Lower lobe of right lung (tissue), 2 donors: ENCODE data around the gene DPF3. TPM values are rescaled to one million over a fixed set of nuclear protein-coding genes. Genes with fewer than 3 reads are reported as not detected.

Experiments used
- ATAC-seq, 2 donors: fragments of 200-7000 bp; cut with Tn5 transposase; one replicate each; pipeline ENCODE4 v1.9.1; 2020 to 2022; ENCODE audit warnings: mild to moderate bottlenecking in 2 of 2, moderate library complexity in 2 of 2
- DNase-seq: peaks from one replicate; pipeline ENCODE4 v3.0.0-alpha.2; 2020
- H3K27ac ChIP-seq: fragments of 200-600 bp; one replicate; pipeline ENCODE4 v1.8.0; 2022
- H3K27me3 ChIP-seq: fragments of 200-600 bp; one replicate; pipeline ENCODE4 v1.8.0; 2022; ENCODE audit warnings: low read depth
- H3K36me3 ChIP-seq: fragments of 200-600 bp; one replicate; pipeline ENCODE4 v1.8.0; 2022; ENCODE audit warnings: mild to moderate bottlenecking
- H3K4me1 ChIP-seq: fragments of 200-600 bp; one replicate; pipeline ENCODE4 v1.8.0; 2022
- H3K4me3 ChIP-seq: fragments of 200-600 bp; one replicate; pipeline ENCODE4 v1.8.0; 2022; ENCODE audit warnings: mild to moderate bottlenecking
- H3K9me3 ChIP-seq: fragments of 200-600 bp; one replicate; pipeline ENCODE4 v1.8.0; 2022
- intact Hi-C: fragments of 100-400 bp; cut with DNase I; formaldehyde crosslinking; loops from one replicate; pipeline ENCODE4 v1.11.0; 2022
- total RNA-seq: library from RNA; stranded (reverse); fragmentation: NEBNext Ultra II Directional; extraction: Animal tissue kit (Norgen Biotek cat#: 25700); gene quantifications from one replicate; pipeline ENCODE4 v1.2.1, GENCODE V29; 2021
- TF ChIP-seq, protein P1 (sequence below): fragments of 200-600 bp; IDR thresholded peaks from one replicate; pipeline ENCODE4 v1.8.0; 2022; ENCODE audit warnings: antibody characterized with exemption, mild to moderate bottlenecking
- donor health status: DM: no; HTN: yes; CAD: no; lungs with severe emphysema.

The DPF3 gene
- total RNA-seq, 1 donor from 2014 or later = 0.59 TPM

DNA sequence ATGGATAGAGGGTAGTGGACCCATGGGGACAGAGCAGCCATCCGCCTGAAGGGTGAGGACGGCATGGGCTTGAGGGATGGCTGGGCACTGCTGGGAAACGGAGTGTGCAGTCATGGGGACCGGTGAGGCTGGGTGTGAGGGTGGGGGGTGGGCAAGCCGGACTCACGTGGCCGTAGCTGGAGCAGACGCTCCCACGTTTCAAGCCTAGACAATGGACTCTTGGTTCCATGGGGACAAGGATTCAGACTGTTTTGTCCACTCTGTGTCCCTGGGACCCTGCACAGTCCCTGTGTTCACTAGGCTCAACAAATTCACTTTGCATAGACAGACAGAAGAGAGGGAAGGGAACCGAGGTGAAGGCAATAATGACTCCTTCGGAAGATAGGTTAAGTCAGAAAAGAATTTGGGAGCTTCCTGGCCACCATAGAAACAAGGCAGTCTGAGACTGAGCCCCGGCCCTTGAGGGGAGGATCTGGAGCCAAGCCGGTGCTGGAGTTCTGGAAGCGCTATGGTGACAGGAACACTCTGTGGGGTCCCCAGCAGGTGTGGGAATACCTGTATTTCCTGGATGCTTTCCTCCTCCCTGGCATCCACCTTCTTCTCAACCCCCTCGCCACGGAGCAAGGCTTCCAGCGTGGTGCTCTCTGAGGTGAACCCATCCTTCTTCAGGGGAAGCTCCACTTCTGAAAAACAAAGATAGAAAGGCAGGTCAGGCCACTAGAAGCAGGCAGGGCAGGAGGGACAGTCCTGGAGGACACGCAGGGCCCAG lies 162.5 kb downstream of the DPF3 start:
- H3K4me3 ChIP-seq = no peak overlapping the region
- intact Hi-C loops = no loop called here
- H3K36me3 ChIP-seq = no peaks in the 10 kb centered on the region
- TF ChIP-seq, protein P1, sequence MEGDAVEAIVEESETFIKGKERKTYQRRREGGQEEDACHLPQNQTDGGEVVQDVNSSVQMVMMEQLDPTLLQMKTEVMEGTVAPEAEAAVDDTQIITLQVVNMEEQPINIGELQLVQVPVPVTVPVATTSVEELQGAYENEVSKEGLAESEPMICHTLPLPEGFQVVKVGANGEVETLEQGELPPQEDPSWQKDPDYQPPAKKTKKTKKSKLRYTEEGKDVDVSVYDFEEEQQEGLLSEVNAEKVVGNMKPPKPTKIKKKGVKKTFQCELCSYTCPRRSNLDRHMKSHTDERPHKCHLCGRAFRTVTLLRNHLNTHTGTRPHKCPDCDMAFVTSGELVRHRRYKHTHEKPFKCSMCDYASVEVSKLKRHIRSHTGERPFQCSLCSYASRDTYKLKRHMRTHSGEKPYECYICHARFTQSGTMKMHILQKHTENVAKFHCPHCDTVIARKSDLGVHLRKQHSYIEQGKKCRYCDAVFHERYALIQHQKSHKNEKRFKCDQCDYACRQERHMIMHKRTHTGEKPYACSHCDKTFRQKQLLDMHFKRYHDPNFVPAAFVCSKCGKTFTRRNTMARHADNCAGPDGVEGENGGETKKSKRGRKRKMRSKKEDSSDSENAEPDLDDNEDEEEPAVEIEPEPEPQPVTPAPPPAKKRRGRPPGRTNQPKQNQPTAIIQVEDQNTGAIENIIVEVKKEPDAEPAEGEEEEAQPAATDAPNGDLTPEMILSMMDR = no peak
- H3K9me3 ChIP-seq = no peaks in the 10 kb centered on the region
- peak in 1 of 2 donors; percentile 24 for ATAC-seq
- H3K27me3 ChIP-seq = no peaks in the 10 kb centered on the region
- H3K27ac ChIP-seq = no peak overlapping the region
- DNase-seq = no peak
- H3K4me1 ChIP-seq = no peaks in the 10 kb centered on the region

DNA sequence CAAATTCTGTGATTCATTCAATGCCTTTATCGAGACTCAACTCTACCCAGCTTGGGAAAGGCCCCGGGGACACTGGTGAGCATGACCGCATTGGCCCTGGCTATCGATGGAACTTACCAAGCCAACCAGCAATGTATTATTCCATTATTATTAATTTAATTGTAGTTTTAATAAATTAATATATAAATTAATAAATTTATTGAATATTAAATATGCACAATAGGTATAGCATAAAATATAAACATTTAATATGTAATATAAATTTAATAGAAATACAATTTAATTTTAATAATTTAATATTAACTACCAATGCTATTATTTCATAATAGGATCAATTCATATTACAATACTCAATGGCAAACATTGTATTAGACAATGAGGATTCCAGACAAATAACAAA lies 163.4 kb downstream of the DPF3 start:
- Histone ChIP-seq H3K27ac (no peak overlapping the region), H3K9me3 (no peaks in the 10 kb centered on the region), H3K36me3 (no peaks in the 10 kb centered on the region), H3K27me3 (no peaks in the 10 kb centered on the region), H3K4me3 (no peak overlapping the region), H3K4me1 (no peaks in the 10 kb centered on the region)
- intact Hi-C loops = no loop called here
- TF ChIP-seq, protein P1 = no peak
- DNase-seq (no peak), ATAC-seq (no peak)

DNA sequence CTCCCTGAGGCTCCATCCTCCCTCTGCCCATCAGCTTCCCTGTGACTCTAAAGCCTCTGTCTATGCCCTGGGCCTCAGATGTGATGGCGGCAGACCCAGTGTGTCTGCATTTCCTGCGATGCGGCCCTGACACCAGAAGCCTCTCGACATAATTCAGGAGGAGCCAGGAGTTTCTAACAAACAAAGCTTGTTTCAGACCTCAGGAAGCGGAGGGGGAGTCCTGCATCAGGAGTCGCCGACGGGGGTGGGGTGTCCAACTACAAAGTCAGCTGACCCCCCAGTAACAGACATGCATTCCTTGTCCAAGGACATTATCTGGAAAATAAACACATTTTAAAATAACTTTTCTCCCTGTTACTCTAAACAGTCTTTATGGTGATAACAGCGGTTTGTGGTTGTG lies 167.5 kb downstream of the DPF3 start:
- H3K9me3 ChIP-seq = no peaks in the 10 kb centered on the region
- no peak for DNase-seq

DNA sequence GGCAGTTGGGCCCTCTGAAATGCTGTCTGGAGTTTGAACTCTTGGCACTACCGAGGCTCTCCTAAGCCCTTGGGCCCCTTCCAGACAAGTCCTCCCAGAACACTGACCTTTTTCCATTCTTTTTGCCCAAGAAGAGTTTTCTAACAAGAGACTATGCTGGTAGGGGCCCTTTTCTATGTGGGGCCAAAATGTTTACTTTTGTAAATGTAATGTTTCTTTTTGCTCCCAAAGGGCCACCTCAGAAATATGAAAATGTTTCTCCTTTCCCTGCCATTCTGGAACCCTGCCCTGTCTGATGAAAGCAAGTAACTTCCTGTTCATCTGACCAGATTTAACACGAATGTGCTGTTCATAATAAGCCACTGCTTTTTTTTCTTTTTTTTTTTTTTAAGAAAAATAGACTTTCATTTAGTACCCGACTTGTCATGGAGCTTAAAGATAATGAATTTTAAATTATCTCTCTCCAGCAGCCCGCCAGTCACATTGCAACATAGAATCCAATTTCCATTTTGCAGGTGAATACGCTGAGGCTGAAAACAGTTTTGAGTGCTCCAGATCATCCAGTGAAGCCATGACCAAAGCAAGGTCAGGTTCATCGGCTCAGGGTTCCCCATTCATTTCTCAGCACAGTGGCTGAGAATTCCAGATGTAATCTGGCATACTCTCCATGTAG lies 169.9 kb downstream of the DPF3 start:
- no peaks in the 10 kb centered on the region for H3K9me3 ChIP-seq
- H3K4me1 ChIP-seq = no peaks in the 10 kb centered on the region
- ATAC-seq (no peak), DNase-seq (no peak)
- H3K4me3 ChIP-seq = no peak overlapping the region
- H3K36me3 ChIP-seq = no peaks in the 10 kb centered on the region
- intact Hi-C loops = no loop called here
- no peak overlapping the region for H3K27ac ChIP-seq
- no peaks in the 10 kb centered on the region for H3K27me3 ChIP-seq
- TF ChIP-seq, protein P1 = no peak

More for the DNA sequence above, 167.5 kb downstream of the DPF3 start:
- TF ChIP-seq, protein P1 = no peak
- H3K27me3 ChIP-seq = no peaks in the 10 kb centered on the region
- H3K4me1 ChIP-seq = no peaks in the 10 kb centered on the region
- H3K4me3 ChIP-seq = no peak overlapping the region
- H3K27ac ChIP-seq = no peak overlapping the region
- ATAC-seq = no peak
- no peaks in the 10 kb centered on the region for H3K36me3 ChIP-seq
- intact Hi-C loops = no loop called here

DNA sequence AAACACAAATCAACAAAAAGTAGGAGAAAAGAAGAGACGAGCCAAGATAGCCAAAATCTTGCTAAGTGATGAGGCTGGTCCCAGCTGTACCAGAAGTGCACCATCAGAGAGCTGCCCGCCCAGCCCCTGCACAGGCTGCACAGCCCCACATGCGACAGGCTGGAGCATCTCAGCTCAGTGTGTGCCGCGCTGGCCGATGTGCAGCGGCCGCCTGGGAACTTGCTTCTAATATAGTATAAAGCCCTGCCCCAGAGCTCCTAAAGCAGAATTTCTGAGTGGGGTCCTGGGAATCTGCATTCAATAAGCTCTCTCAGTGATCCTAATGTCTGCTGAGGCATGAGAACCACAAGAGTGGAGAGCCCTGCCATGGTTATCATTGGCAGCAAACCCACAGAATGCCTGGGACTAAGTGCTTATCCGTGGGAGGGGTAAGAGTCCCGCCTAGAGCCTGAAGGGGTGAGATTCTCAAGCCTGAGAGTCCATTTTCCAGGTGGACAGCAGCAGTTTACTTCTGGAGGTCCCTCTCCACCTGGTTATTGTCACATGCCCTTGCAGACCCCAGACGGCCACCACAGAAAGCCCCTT lies 171.6 kb downstream of the DPF3 start:
- intact Hi-C loops = no loop called here
- no peaks in the 10 kb centered on the region for H3K27me3 ChIP-seq
- ATAC-seq = no peak
- TF ChIP-seq, protein P1 = no peak
- no peaks in the 10 kb centered on the region for H3K36me3 ChIP-seq
- no peak overlapping the region for H3K27ac ChIP-seq
- H3K9me3 ChIP-seq = no peaks in the 10 kb centered on the region
- DNase-seq = no peak
- H3K4me1 ChIP-seq = no peaks in the 10 kb centered on the region
- H3K4me3 ChIP-seq = no peak overlapping the region
